Endodermal cell (in vitro differentiated cells): Measurements from ENCODE around the gene NNMT. TPM values are rescaled to one million over a fixed set of nuclear protein-coding genes. Genes with fewer than 3 reads are reported as not detected.

Experiments used
- DNase-seq: peaks from one replicate; pipeline ENCODE4 v3.0.0-alpha.2; 2017
- H3K27ac ChIP-seq: 2 replicates; pipeline ENCODE4 v1.5.1; 2013; ENCODE audit warnings: mild to moderate bottlenecking, low read depth, low read length, moderate library complexity
- H3K27me3 ChIP-seq: 2 replicates; pipeline ENCODE4 v1.6.1; 2013; ENCODE audit warnings: mild to moderate bottlenecking, low read length, moderate library complexity; ENCODE audit not compliant: insufficient read depth, control insufficient read depth, poor library complexity, severe bottlenecking
- H3K36me3 ChIP-seq: 2 replicates; pipeline ENCODE4 v1.7.0; 2013; ENCODE audit warnings: mild to moderate bottlenecking, low read length, moderate library complexity; ENCODE audit not compliant: control insufficient read depth, insufficient read depth
- H3K4me1 ChIP-seq: one replicate; pipeline ENCODE4 v1.7.0; 2013; ENCODE audit warnings: low read length; ENCODE audit not compliant: control insufficient read depth, insufficient read depth
- H3K4me3 ChIP-seq: 2 replicates; pipeline ENCODE4 v1.5.1; 2013; ENCODE audit warnings: mild to moderate bottlenecking, low read length, moderate library complexity
- H3K9ac ChIP-seq: 2 replicates; pipeline ENCODE4 v1.6.1; 2013; ENCODE audit warnings: mild to moderate bottlenecking, low read length, moderate library complexity; ENCODE audit not compliant: poor library complexity, severe bottlenecking; ENCODE audit errors: extremely low read depth
- H3K9me3 ChIP-seq: 2 replicates; pipeline ENCODE4 v1.6.1; 2013; ENCODE audit warnings: mild to moderate bottlenecking, low read length, moderate library complexity; ENCODE audit not compliant: control insufficient read depth
- H3K27ac Mint-ChIP-seq: 2 replicates; pipeline ENCODE4 v1.8.0; 2020; ENCODE audit warnings: mixed read lengths
- H3K27me3 Mint-ChIP-seq: 2 replicates; pipeline ENCODE4 v1.8.0; 2021; ENCODE audit warnings: mild to moderate bottlenecking, mixed read lengths; ENCODE audit not compliant: insufficient read depth
- H3K36me3 Mint-ChIP-seq: 2 replicates; pipeline ENCODE4 v1.8.0; 2020; ENCODE audit warnings: low read depth, mixed read lengths
- H3K4me1 Mint-ChIP-seq: 2 replicates; pipeline ENCODE4 v1.8.0; 2020; ENCODE audit warnings: mixed read lengths
- H3K4me3 Mint-ChIP-seq: 2 replicates; pipeline ENCODE4 v1.8.0; 2020; ENCODE audit warnings: mild to moderate bottlenecking, moderate library complexity, mixed read lengths
- H3K9me3 Mint-ChIP-seq: 2 replicates; pipeline ENCODE4 v1.8.0; 2020; ENCODE audit warnings: mild to moderate bottlenecking, mixed read lengths
- CTCF ChIP-seq: fragments of 200-600 bp; sonication (generic); conservative IDR thresholded peaks from 2 replicates; pipeline ENCODE4 v1.5.0; 2021; ENCODE audit warnings: antibody characterized with exemption, mild to moderate bottlenecking
- WGBS, 2 experiments: methylation state at CpG; one replicate each; pipeline versions ENCODE4 v1.1.5 to v1.1.7; 2013; ENCODE audit warnings: missing lambda C conversion rate in 2 of 2, mixed read lengths in 1 of 2; ENCODE audit not compliant: insufficient coverage in 1 of 2, insufficient read length in 1 of 2; 5-methylcytosine and 5-hydroxymethylcytosine counted together
- total RNA-seq, 2 donors: library from RNA; stranded (reverse); fragmentation: NEBNext Ultra II Directional in 1 of 2; extraction: Animal tissue kit (Norgen Biotek cat#: 25700) in 1 of 2; gene quantifications; 2 replicates in 1 of 2; 3 replicates in 1 of 2; pipeline ENCODE4 v1.2.1, GENCODE V29; 2021

The NNMT gene
- total RNA-seq, 2 donors from 2014 or later, result not detected

GRCh38 chr11:114271316-114271715 lies 24.9 kb upstream of the NNMT start:
- Mint-ChIP-seq H3K27ac (no peak overlapping the region), H3K36me3 (no peaks in the 10 kb centered on the region), H3K4me1 (no peaks in the 10 kb centered on the region), H3K27me3 (peaks cover 37% of the 10 kb centered on the region), H3K9me3 (no peaks in the 10 kb centered on the region), H3K4me3 (no peak overlapping the region)
- H3K9ac ChIP-seq, result no peak overlapping the region
- TF ChIP-seq CTCF, result no peak
- H3K27me3 ChIP-seq, result peaks cover 13% of the 10 kb centered on the region
- no peak overlapping the region for H3K27ac ChIP-seq
- no peaks in the 10 kb centered on the region for H3K36me3 ChIP-seq
- no peaks in the 10 kb centered on the region for H3K9me3 ChIP-seq
- no peaks in the 10 kb centered on the region for H3K4me1 ChIP-seq
- DNase-seq, result no peak
- no peak overlapping the region for H3K4me3 ChIP-seq
- WGBS, 2 experiments, result 85 to 100% methylated on average over 1 of the region's 2 CpGs

GRCh38 chr11:114272311-114272710 lies 23.9 kb upstream of the NNMT start:
- Mint-ChIP-seq H3K27me3 (peaks cover 37% of the 10 kb centered on the region), H3K36me3 (no peaks in the 10 kb centered on the region), H3K4me3 (no peak overlapping the region), H3K27ac (no peak overlapping the region), H3K9me3 (no peaks in the 10 kb centered on the region), H3K4me1 (no peaks in the 10 kb centered on the region)
- H3K27ac ChIP-seq, result no peak overlapping the region
- H3K9me3 ChIP-seq, result no peaks in the 10 kb centered on the region
- peaks cover 13% of the 10 kb centered on the region for H3K27me3 ChIP-seq
- no peak for DNase-seq
- TF ChIP-seq CTCF, result no peak
- no peaks in the 10 kb centered on the region for H3K4me1 ChIP-seq
- no peak overlapping the region for H3K4me3 ChIP-seq
- no peaks in the 10 kb centered on the region for H3K36me3 ChIP-seq
- 77 to 96% methylated on average over 3 to 4 of the region's 4 CpGs for WGBS, 2 experiments
- H3K9ac ChIP-seq, result no peak overlapping the region

GRCh38 chr11:114273071-114273470 lies 23.1 kb upstream of the NNMT start:
- Mint-ChIP-seq H3K4me3 (no peak overlapping the region), H3K36me3 (no peaks in the 10 kb centered on the region), H3K27ac (no peak overlapping the region), H3K4me1 (no peaks in the 10 kb centered on the region), H3K9me3 (no peaks in the 10 kb centered on the region), H3K27me3 (peaks cover 37% of the 10 kb centered on the region)
- Histone ChIP-seq H3K4me3 (no peak overlapping the region), H3K27ac (no peak overlapping the region), H3K4me1 (no peaks in the 10 kb centered on the region), H3K36me3 (no peaks in the 10 kb centered on the region), H3K9me3 (no peaks in the 10 kb centered on the region), H3K27me3 (peaks cover 13% of the 10 kb centered on the region), H3K9ac (no peak overlapping the region)
- no peak for TF ChIP-seq CTCF
- WGBS, 2 experiments, result 86 to 88% methylated on average over 1 to 3 of the region's 3 CpGs
- DNase-seq, result no peak
